GM18870 (cell line): Measurements from ENCODE around the gene IFT43.
"Not testable (repeated sequence)": the region's sequence is repeated elsewhere in the genome, so short reads cannot be mapped to it uniquely, and the experiment has no call there.

Experiments
- ATAC-seq: cut with Tn5 transposase; IDR thresholded peaks from one replicate; pipeline ENCODE4 v1.9.1; 2021; ENCODE audit warnings: moderate library complexity; ENCODE audit not compliant: unreplicated experiment

Gene IFT43

DNA sequence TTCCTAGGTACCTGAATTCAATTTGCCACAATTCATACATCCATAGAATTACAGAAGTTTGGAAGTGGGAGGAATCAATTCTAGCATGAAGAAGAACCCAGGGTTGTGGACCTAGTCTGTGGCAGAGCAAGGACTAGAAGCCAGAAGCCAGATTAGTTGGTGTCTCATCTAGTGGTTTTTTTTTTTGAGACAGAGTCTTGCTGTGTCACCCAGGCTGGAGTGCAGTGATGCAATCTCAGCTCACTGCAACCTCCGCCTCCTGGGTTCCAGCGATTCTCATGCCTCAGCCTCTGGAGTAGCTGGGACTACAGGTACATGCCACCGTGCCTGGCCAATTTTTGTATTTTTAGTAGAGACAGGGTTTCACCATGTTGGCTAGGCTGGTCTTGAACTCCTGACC is 24.1 kb downstream of the IFT43 start:
- ATAC-seq, result not testable (repeated sequence)

DNA sequence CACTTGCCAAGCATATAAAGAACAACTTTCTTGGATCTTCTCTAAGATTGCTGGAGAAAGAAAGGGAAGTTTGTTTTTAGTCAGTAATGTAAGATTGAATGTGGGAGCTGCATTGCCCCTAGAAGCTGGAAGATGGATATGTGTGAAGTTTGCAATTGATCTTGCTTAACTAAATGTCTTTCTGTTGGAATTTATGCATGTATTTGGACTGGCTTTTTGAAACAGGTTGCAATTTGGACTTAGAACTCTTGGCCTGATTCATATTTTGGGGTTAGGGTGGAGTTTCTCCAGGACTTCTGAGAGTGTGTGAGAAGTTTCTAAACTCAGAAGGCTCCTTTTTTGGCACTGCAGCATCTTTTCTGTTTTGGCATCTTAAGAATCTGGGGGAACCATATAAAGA is 26.4 kb downstream of the IFT43 start:
- ATAC-seq, result no peak

DNA sequence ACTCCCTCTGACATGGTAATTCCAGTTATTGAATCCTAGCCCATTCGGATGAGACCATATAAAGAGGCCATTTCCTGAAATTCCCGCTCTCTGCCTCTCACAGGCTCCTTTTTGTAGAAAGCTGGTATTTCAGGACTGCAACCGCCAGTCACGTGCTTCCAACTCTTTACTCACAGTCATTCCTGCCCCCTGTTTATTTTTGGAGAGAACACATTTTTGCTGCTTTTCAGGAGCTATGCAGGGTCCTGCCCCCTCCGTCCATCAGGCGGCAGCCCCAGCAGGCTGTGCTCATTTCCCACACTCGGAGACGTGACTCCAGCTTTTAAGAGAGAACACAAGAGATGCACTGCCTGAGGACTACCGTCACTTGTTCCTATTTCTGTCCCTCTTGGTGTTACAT is 26.8 kb downstream of the IFT43 start:
- no peak for ATAC-seq

GRCh38 chr14:76015191-76015590 is 29.6 kb downstream of the IFT43 start:
- no peak for ATAC-seq

GRCh38 chr14:76015668-76016067 is 30.1 kb downstream of the IFT43 start:
- no peak for ATAC-seq

DNA sequence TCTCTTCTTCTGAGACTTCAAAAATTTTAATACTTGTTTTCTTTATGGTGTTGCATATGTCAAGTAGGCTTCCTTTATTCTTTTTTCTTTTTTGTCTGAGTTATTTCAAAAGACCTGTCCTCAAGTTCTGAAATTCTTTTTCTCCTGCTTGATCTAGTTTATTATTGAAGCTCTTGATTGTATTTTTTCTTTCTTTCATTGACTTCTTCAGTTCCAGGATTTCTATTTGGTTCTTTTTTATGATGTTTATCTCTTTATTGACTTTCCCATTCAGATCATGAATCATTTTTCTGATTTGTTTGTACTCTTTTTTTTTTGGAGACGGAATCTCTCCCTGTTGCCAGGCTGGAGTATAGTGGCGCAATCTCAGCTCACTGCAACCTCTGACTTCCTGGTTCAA is 34.1 kb downstream of the IFT43 start:
- no peak for ATAC-seq

- ATAC-seq, result no peak
Observed at GRCh38 chr14:76022991-76023390, 37.4 kb downstream of the IFT43 start.

- no peak for ATAC-seq
Observed at GRCh38 chr14:76023757-76024156, 38.2 kb downstream of the IFT43 start.

DNA sequence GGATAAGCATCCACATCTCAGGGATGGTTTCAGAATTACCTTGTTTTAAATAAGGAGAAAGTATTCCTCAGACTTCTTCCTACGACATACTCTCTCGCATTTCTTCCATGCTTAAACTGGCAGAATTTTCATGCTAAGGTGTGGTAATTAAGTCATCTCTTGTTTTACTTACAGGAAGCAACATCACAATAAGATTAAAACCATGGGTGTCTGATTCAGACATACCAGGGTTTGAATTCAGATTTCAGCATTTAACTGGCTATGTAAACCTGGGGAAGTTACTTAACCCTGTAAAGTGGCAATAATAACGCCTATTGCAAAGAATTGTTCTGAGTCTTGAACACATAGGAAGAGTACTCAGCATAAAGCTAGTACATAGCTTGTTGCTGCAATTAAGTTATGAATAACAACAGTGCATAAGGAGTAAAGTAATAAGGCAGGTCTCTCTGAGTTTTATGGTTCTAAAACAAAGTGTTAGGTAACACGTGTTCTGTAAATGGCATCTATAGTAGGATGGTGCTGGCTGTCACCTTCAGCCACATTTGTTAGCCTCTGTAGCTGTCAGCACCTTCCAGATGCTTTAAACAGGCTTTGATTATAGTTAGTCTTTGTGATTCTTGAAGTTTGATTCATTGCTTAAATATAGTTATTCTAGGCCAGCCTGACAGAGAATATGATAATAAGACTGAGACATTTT is 38.8 kb downstream of the IFT43 start:
- ATAC-seq, result no peak

GRCh38 chr14:76034566-76034965 is 49.0 kb downstream of the IFT43 start:
- ATAC-seq, result no peak

DNA sequence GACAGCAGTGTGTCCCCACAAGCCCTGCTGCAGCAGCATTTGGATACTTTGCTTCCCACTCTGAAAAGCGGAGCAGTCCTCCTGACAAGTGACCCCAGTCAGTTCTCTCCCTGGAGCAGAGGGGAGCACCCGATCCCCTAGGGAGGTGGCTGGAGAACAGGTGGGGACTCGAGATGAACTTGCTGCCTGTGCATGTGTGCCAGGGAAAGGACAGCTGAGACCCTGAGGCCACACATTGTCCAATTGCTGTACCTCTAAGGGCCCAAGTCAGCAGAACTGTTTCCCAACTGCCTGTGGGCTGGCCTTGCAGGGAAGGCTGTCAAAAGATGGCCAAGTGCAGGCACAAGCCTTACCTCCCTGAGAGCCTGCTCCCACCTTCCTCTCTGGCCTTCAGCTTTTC is 55.1 kb downstream of the IFT43 start:
- no peak for ATAC-seq

DNA sequence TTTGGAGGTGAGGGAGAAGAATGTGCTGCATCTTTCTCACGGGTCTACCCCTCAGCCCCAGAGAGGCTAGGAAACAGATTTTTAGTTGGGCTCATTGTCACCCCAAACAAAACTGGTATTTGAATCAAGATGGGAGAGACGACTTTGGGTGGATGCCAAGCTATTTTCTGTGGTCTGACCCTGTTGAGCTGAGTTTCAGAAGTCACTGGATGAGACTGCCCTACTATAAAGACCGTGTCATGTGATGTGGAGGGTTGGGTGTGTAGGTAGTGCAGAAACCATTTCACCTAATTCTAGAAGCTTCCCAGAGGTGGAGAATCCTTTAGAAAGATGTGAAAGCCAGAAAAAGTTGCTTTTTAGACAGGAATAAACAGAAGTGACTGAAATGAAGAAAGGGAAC is 60.2 kb downstream of the IFT43 start:
- ATAC-seq, result no peak

- ATAC-seq, result no peak
Observed at GRCh38 chr14:76050250-76050649, 64.7 kb downstream of the IFT43 start.

DNA sequence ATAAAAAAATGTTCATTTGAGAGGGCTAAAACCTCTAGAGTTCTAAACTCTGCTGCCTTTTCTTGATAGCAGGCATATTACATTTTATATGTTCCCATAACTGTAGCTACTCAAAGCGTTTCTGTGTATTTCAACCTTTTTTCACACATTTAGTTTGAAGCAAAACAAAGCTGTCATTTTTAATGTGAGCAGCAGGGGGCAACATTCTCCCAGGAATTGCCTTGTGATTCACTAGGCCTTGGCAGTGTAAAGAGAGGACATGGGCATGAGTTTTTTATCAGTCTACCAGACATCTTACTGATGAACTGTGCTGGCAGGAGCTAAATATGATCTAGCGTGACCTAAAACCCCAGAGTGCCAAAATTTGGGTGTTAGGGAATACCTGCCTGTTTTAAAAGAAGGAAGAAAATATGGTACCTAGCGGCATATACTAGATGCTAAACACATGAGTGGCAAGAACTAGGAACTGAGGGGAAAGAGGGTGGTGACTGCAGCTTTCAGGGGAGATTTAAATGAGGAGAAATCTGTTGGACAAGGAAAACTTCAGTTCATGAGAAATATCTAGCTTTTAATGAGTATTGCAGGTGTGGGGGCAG is 65.3 kb downstream of the IFT43 start:
- ATAC-seq, result no peak

DNA sequence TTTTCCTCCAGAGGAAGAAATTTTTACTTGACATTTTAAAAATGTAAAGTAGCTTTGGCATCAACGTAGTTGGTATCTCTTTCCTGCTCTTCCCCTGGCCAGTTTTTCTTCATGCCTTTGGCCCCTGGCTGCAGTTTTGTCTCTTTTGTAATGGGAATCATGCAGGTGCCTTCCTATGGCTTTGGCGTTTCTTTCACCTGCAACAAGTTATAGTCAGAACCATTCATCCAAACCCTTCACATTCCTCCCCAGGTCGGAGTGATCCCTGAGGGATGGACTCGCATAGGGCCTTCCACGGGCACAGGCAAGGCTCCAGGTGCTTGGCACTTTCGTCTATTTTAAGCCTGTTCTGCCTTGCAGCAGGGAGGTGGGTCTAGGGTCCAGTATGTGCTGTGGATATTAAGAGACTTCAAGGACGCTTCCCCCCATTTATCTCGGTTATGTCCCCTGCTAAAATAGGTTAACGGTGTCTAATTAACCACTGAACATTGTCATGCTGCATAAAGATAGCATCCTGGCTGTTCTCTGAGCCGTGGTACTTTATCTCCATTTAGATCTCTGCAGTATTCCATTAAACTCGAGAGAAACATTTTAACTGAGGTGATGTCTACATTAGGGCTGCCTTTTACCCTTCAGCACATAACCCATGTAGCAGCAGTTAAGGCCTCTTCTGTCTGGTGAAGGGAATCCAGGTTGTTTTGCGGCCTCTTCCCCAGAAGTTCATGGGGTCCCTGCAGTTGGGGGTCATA is 66.3 kb downstream of the IFT43 start:
- no peak for ATAC-seq

- no peak for ATAC-seq
Observed at GRCh38 chr14:76053572-76054355, 68.2 kb downstream of the IFT43 start.

DNA sequence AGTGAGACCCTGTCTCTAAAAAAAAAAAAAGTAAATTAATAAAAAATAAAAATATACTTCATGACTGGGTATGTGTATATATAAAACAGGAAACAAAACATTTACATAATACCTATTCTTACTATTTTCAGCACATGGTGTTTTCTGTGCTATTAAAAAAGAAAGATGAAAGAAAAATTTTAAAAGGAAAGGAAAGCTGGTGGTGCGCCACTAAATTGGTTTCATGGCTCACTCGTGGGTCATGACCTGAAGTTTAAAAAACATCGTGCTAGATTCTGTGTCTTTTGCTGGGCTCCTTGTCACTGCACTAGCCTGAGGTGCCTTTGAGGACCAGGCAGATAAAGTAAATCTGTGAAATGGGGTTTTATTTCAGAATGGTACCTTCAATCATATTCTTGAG is 69.8 kb downstream of the IFT43 start:
- ATAC-seq, result no peak

GRCh38 chr14:76056128-76056527 is 70.6 kb downstream of the IFT43 start:
- ATAC-seq, result no peak

GRCh38 chr14:76057914-76058313 is 72.4 kb downstream of the IFT43 start:
- no peak for ATAC-seq

DNA sequence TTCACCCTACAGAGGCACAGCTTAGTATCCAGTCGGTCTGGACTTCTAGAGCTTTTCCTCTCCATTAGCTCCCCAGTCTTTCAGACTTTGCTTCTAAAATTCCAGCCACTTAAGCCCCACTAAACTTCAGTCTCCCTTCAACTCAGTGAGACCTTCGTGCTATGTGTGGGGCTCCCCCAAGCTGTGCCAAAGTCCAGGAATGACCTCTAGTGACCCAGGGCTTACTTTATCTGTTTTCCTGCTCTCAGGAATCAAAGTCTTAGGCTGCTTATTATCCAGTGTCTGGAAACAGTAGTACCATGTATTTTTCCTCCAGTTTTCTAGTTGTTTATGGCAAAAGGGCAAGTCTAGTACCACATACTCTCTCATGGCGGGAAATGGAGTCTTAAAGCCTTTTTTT is 77.8 kb downstream of the IFT43 start:
- ATAC-seq, result no peak

DNA sequence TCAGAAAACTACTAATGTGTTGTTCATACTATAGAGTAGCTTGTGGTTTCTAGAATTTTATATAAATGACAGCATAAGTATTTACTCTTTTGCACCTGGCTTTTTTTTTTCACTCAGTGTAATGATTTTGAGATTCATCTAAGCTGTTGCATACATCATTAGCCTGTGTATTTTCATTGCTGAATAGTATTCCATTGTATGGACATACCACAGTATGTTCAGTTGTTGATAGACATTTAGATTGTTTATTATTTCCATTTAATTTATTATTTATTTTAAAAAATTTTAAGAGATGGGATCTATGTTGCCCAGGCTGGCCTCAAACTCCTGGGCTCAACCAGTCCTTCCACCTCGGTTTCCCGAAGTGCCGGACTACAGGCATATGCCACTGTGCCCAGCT is 80.0 kb downstream of the IFT43 start:
- no peak for ATAC-seq

- no peak for ATAC-seq
Observed at GRCh38 chr14:76067536-76067935, 82.0 kb downstream of the IFT43 start.
